ENCODE measurements around the gene PCDHGB2.
"Not testable (repeated sequence)": the region's sequence is repeated elsewhere in the genome, so short reads cannot be mapped to it uniquely, and the experiment has no call there.

Gene PCDHGB2

GRCh38 chr5:141338538-141339306 lies 21.1 kb upstream of the PCDHGB2 start, which contains the start of gene PCDHGA2:
Gene PCDHGA2, plus strand, starts transcription at chr5:141338760.
- in situ Hi-C loops (cut with HindIII; ENCODE audit: low pct_unique_long_range_greater_than_20kb, low sequenced_read_pairs) = no loop called here
- no peak for TF ChIP-seq JUND (IDR thresholded peaks at IDR 0.05; ENCODE audit: low read depth)
- DNase-seq (ENCODE audit: low read depth in 1 of 2, low spot score in 1 of 2) = peak in 1 of 2 experiments; percentile 78

- in situ Hi-C loops (cut with HindIII; ENCODE audit: low pct_unique_long_range_greater_than_20kb, low sequenced_read_pairs) = not testable (repeated sequence)
These were observed 18.9 kb upstream of the PCDHGB2 start for GRCh38 chr5:141340781-141341354.

GRCh38 chr5:141342773-141343172 lies 17.0 kb upstream of the PCDHGB2 start:
- TF ChIP-seq JUND (IDR thresholded peaks at IDR 0.05; ENCODE audit: low read depth) = no peak
- DNase-seq (ENCODE audit: low read depth in 1 of 2, low spot score in 1 of 2) = no peak
- in situ Hi-C loops (cut with HindIII; ENCODE audit: low pct_unique_long_range_greater_than_20kb, low sequenced_read_pairs) = no loop called here

More at GRCh38 chr5:141340781-141341354, 18.9 kb upstream of the PCDHGB2 start:
- DNase-seq (ENCODE audit: low read depth in 1 of 2, low spot score in 1 of 2) = not testable (repeated sequence)

GRCh38 chr5:141343242-141343952 lies 16.4 kb upstream of the PCDHGB2 start, which contains the start of gene PCDHGA3:
Gene PCDHGA3, plus strand, starts transcription at chr5:141343829. Its CDS starts 205 bp downstream, at chr5:141344034.
- DNase-seq (ENCODE audit: low read depth in 1 of 2, low spot score in 1 of 2) = peak in 1 of 2 experiments; percentile 62
- in situ Hi-C loops (cut with HindIII; ENCODE audit: low pct_unique_long_range_greater_than_20kb, low sequenced_read_pairs) = no loop called here
- no peak for TF ChIP-seq JUND (IDR thresholded peaks at IDR 0.05; ENCODE audit: low read depth)

GRCh38 chr5:141343953-141344463 lies 15.8 kb upstream of the PCDHGB2 start:
- in situ Hi-C loops (cut with HindIII; ENCODE audit: low pct_unique_long_range_greater_than_20kb, low sequenced_read_pairs) = no loop called here
- DNase-seq (ENCODE audit: low read depth in 1 of 2, low spot score in 1 of 2) = no peak
- no peak for TF ChIP-seq JUND (IDR thresholded peaks at IDR 0.05; ENCODE audit: low read depth)

- TF ChIP-seq JUND (IDR thresholded peaks at IDR 0.05; ENCODE audit: low read depth) = no peak
- in situ Hi-C loops (cut with HindIII; ENCODE audit: low pct_unique_long_range_greater_than_20kb, low sequenced_read_pairs) = no loop called here
- DNase-seq (ENCODE audit: low read depth in 1 of 2, low spot score in 1 of 2) = no peak
These were observed 14.5 kb upstream of the PCDHGB2 start for GRCh38 chr5:141345327-141345726.

GRCh38 chr5:141346017-141346416 lies 13.8 kb upstream of the PCDHGB2 start:
- in situ Hi-C loops (cut with HindIII; ENCODE audit: low pct_unique_long_range_greater_than_20kb, low sequenced_read_pairs); DNase-seq (ENCODE audit: low read depth in 1 of 2, low spot score in 1 of 2): not testable (repeated sequence)

GRCh38 chr5:141349917-141350619 lies 9.7 kb upstream of the PCDHGB2 start, which contains the start of gene PCDHGB1:
Gene PCDHGB1, plus strand, starts transcription at chr5:141350099. Its CDS starts 162 bp downstream, at chr5:141350261.
- in situ Hi-C loops (cut with HindIII; ENCODE audit: low pct_unique_long_range_greater_than_20kb, low sequenced_read_pairs) = no loop called here
- no peak for TF ChIP-seq JUND (IDR thresholded peaks at IDR 0.05; ENCODE audit: low read depth)
- peak; percentile 95 to 96 for DNase-seq (ENCODE audit: low read depth in 1 of 2, low spot score in 1 of 2)

GRCh38 chr5:141351591-141351990 lies 8.2 kb upstream of the PCDHGB2 start:
- no peak for TF ChIP-seq JUND (IDR thresholded peaks at IDR 0.05; ENCODE audit: low read depth)
- no peak for DNase-seq (ENCODE audit: low read depth in 1 of 2, low spot score in 1 of 2)
- in situ Hi-C loops (cut with HindIII; ENCODE audit: low pct_unique_long_range_greater_than_20kb, low sequenced_read_pairs) = no loop called here

GRCh38 chr5:141354900-141355469 lies 4.8 kb upstream of the PCDHGB2 start, which contains the start of gene PCDHGA4:
Gene PCDHGA4, plus strand, starts transcription at chr5:141355021. Its CDS starts 87 bp downstream, at chr5:141355108.
- in situ Hi-C loops (cut with HindIII; ENCODE audit: low pct_unique_long_range_greater_than_20kb, low sequenced_read_pairs) = no loop called here
- TF ChIP-seq JUND (IDR thresholded peaks at IDR 0.05; ENCODE audit: low read depth) = no peak
- DNase-seq (ENCODE audit: low read depth in 1 of 2, low spot score in 1 of 2) = no peak

- TF ChIP-seq JUND (IDR thresholded peaks at IDR 0.05; ENCODE audit: low read depth) = no peak
- in situ Hi-C loops (cut with HindIII; ENCODE audit: low pct_unique_long_range_greater_than_20kb, low sequenced_read_pairs) = no loop called here
- DNase-seq (ENCODE audit: low read depth in 1 of 2, low spot score in 1 of 2) = no peak
These were observed 4.2 kb upstream of the PCDHGB2 start for GRCh38 chr5:141355641-141356040.

GRCh38 chr5:141356133-141356532 lies 3.7 kb upstream of the PCDHGB2 start:
- no peak for TF ChIP-seq JUND (IDR thresholded peaks at IDR 0.05; ENCODE audit: low read depth)
- DNase-seq (ENCODE audit: low read depth in 1 of 2, low spot score in 1 of 2) = no peak
- in situ Hi-C loops (cut with HindIII; ENCODE audit: low pct_unique_long_range_greater_than_20kb, low sequenced_read_pairs) = no loop called here

Measured in T47D (cell line).